Right cardiac atrium (tissue), 5 donors: ENCODE measurements around the gene CLIP1. TPM values are rescaled to one million over a fixed set of nuclear protein-coding genes. Genes with fewer than 3 reads are reported as not detected.
"Not testable (repeated sequence)": the region's sequence is repeated elsewhere in the genome, so short reads cannot be mapped to it uniquely, and the experiment has no call there.

Experiments
- ATAC-seq, 2 donors: fragments of 200-7000 bp; cut with Tn5 transposase; one replicate each; pipeline versions ENCODE4 v1.8.0 to v1.9.1; 2020; ENCODE audit warnings: moderate library complexity in 2 of 2, mild to moderate bottlenecking in 1 of 2
- DNase-seq, 3 donors: peaks; one replicate each; pipeline ENCODE4 v3.0.0-alpha.2; 2020
- H3K27ac ChIP-seq: one replicate; pipeline ENCODE4 v1.5.1; 2013; ENCODE audit warnings: mild to moderate bottlenecking, low read length, control low read depth, moderate library complexity
- H3K27me3 ChIP-seq: one replicate; pipeline ENCODE4 v1.6.1; 2013; ENCODE audit not compliant: control insufficient read depth, insufficient read depth
- H3K4me1 ChIP-seq: one replicate; pipeline ENCODE4 v1.6.1; 2013; ENCODE audit warnings: low read length; ENCODE audit not compliant: control insufficient read depth, insufficient read depth
- H3K4me3 ChIP-seq: one replicate; pipeline ENCODE4 v1.5.1; 2013; ENCODE audit warnings: low read length, control low read depth
- H3K9me3 ChIP-seq: one replicate; pipeline ENCODE4 v1.6.1; 2013; ENCODE audit warnings: low read length; ENCODE audit not compliant: control insufficient read depth
- WGBS: extraction: QIAGEN DNeasy Blood & Tissue Kit; methylation state at CpG from one replicate; pipeline ENCODE4 v1.1.7; 2013; 5-methylcytosine and 5-hydroxymethylcytosine counted together
- intact Hi-C, 4 donors: fragments of 100-400 bp; cut with DNase I; formaldehyde crosslinking; loops; one replicate each; pipeline versions ENCODE4 v1.11.0 to v1.14.0; 2022 to 2023
- polyA plus RNA-seq: library from polyadenylated mRNA; stranded (reverse); fragments of 200-250 nt; gene quantifications from one replicate; pipeline ENCODE4 v1.2.3, GENCODE V29; 2013
- total RNA-seq, 4 donors: library from RNA; stranded (reverse); fragmentation: NEBNext Ultra II Directional; extraction: Animal tissue kit (Norgen Biotek cat#: 25700); gene quantifications; one replicate each; pipeline ENCODE4 v1.2.1, GENCODE V29; 2021
- donor health status: healthy with polysubstance abuse.
- donor health status: DM: no; HTN: yes; CAD: no.
- donor health status: DM: no; HTN: no; CAD: no.
- donor health status: DM: no; HTN: yes; CAD: no; lungs with severe emphysema.
- donor health status: DM: yes; HTN: yes; CAD: no.

CLIP1 gene
- total and polyA plus RNA-seq, 5 donors = 43.7 to 131 (median 119) TPM

DNA sequence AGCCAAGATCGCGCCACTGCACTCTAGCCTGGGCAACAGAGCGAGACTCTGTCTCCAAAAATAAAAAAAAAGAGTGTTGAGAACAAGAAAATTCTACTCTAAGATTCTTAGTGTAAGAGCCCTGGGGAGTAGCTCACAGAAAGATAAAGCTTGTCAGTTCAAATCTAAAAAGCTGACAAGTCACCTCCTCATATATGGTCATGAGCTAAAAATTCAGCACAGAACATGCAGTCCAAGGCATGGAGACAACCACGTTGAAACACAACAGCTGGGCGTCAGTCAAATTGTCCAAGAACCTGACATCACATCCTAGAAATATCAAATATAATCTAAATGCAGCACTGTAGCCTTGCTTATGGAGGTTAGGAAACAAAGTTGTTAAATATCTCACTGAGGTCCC lies 47.8 kb downstream of the CLIP1 start:
- Histone ChIP-seq H3K27ac (no peak overlapping the region), H3K27me3 (no peaks in the 10 kb centered on the region), H3K9me3 (no peaks in the 10 kb centered on the region), H3K4me1 (no peaks in the 10 kb centered on the region), H3K4me3 (no peak overlapping the region)
- intact Hi-C loops = no loop called here
- 50% methylated on average over 5 of the region's 5 CpGs for WGBS
- peak; percentile 70 to 82 for ATAC-seq
- DNase-seq = no peak

DNA sequence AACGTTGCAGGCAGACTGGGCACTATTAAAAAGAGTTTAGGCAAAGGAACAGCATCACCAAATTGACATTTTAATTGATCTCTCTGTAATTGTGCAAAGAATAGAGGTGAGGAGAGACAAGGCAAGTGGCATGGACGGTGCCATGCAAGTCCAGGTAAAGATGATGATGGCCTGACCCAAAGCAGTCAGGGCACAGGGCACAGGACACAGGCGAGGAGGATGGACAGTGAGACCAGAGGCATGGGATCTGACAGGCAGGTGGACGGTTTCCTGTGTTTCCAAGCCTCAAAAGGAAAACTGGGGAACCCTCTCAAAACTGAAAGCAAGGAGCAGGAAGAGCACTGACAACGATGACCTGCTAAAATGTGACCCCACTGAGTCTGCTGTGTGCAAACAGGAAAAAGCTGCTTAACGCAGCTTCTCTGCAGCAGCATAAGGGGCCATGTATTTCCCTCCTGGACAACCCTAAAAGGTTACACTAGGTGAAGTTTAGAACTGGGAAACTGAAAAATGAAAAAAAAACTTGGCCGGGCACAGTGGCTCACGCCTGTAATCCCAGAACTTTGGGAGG lies 50.9 kb downstream of the CLIP1 start:
- DNase-seq = no peak
- no peak overlapping the region for H3K4me3 ChIP-seq
- intact Hi-C loops = no loop called here
- H3K9me3 ChIP-seq = no peaks in the 10 kb centered on the region
- peaks cover 3% of the 10 kb centered on the region for H3K4me1 ChIP-seq
- H3K27me3 ChIP-seq = no peaks in the 10 kb centered on the region
- H3K27ac ChIP-seq = peak overlapping the region; percentile 59
- no peak for ATAC-seq
- 57% methylated on average over 8 of the region's 8 CpGs for WGBS

GRCh38 chr12:122368361-122369073 lies 54.0 kb downstream of the CLIP1 start:
- peak overlapping the region; percentile 4 for H3K27ac ChIP-seq
- no peak for ATAC-seq
- 61% methylated on average over 10 of the region's 10 CpGs for WGBS
- H3K9me3 ChIP-seq = no peaks in the 10 kb centered on the region
- H3K4me1 ChIP-seq = peaks cover 6% of the 10 kb centered on the region
- intact Hi-C loops = no loop called here
- no peaks in the 10 kb centered on the region for H3K27me3 ChIP-seq
- no peak overlapping the region for H3K4me3 ChIP-seq
- no peak for DNase-seq

DNA sequence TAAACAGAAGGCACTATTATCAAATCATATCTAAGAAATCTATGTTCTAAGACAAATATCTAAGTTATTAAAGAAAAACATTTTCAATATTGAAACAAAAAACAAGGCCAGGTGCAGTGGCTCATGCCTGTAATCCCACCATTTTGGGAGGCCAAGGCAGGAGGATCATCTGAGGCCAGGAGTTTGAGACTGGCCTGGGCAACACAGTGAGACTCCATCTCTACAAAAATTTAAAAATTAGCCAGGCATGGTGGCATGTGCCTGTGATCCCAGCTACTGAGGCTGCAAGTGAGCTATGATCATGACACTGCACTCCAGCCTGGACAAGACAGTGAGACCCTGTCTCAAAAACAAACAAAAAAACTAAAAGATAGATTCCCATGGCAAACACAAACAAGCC lies 54.8 kb downstream of the CLIP1 start:
- H3K9me3 ChIP-seq, DNase-seq, intact Hi-C loops, H3K4me3 ChIP-seq, H3K27me3 ChIP-seq, H3K4me1 ChIP-seq, ATAC-seq: not testable (repeated sequence)
- peak overlapping the region; percentile 27 for H3K27ac ChIP-seq

DNA sequence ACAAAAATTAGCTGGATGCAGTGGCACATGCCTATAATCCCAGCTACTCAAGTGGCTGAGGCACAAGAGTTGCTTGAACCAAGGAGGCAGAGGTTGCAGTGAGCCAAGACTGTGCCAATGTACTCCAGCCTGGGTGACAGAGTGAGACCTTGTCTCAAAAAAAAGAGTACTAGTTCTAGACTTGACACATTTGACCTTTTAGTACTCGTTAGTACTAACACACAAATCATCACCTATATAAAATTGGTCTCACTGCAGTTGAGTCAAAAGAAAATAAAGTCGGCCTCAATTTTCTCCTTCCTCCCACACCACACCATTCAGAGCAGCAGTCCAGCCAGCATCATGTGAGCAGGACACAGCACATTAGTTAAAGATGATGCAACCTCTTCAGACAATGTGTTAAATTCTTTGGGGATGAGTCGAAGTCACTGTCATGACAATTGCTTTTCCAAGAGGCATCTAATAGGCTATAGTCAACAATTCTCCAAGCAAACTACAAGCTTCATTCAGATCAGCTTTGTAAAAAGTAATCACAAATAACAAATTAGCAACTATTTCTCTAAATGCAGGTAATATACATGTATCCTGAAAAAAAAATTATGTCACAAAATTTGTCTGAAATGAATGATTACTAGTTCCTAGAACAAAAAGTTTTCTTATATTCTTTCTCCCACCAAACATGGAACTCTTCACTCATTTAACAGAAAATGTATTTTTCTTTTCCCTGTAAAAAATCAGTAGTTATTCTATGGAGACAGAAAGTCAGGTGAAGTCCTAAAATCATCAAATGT lies 55.6 kb downstream of the CLIP1 start:
- intact Hi-C loops = no loop called here
- 21% methylated on average over 3 of the region's 3 CpGs for WGBS
- DNase-seq = peak in 1 of 3 donors; percentile 30

GRCh38 chr12:122365226-122365625 lies 57.2 kb downstream of the CLIP1 start:
- ATAC-seq, DNase-seq, H3K4me3 ChIP-seq, H3K27ac ChIP-seq, H3K27me3 ChIP-seq, H3K4me1 ChIP-seq, intact Hi-C loops, H3K9me3 ChIP-seq: not testable (repeated sequence)
- 54% methylated on average over 5 of the region's 5 CpGs for WGBS

More for the DNA sequence above, 55.6 kb downstream of the CLIP1 start:
- Histone ChIP-seq H3K27me3 (no peaks in the 10 kb centered on the region), H3K4me1 (peaks cover 6% of the 10 kb centered on the region), H3K4me3 (no peak overlapping the region), H3K9me3 (no peaks in the 10 kb centered on the region), H3K27ac (peak overlapping the region; percentile 92)
- ATAC-seq = peak; percentile 86 to 89

DNA sequence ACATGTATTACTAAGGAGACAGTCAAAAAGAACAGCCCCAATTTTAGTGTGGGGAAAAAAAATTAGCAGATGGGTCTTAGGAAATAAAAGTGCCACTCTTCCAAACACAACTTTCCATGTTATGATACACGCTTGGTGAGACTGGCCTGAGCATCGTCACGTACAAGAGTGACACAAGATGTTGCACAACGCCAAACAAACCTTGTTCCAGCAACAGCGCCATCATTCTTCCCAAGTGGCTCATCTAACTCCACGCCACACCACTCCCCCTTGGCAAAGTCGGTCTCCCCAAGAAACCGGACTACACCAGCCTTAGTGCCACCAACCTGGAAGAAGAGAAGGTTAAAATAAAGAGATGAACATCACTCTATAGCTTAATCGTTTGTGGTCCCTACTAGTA lies 58.7 kb downstream of the CLIP1 start:
- Histone ChIP-seq H3K4me3 (no peak overlapping the region), H3K27ac (no peak overlapping the region), H3K9me3 (no peaks in the 10 kb centered on the region), H3K27me3 (no peaks in the 10 kb centered on the region), H3K4me1 (peaks cover 3% of the 10 kb centered on the region)
- intact Hi-C loops = no loop called here
- ATAC-seq = no peak
- DNase-seq = no peak
- WGBS = 92% methylated on average over 9 of the region's 9 CpGs

GRCh38 chr12:122362755-122363154 lies 59.7 kb downstream of the CLIP1 start:
- Histone ChIP-seq H3K4me1 (peaks cover 3% of the 10 kb centered on the region), H3K27me3 (no peaks in the 10 kb centered on the region), H3K9me3 (no peaks in the 10 kb centered on the region), H3K27ac (no peak overlapping the region), H3K4me3 (no peak overlapping the region)
- intact Hi-C loops = no loop called here
- ATAC-seq = no peak
- 67% methylated on average over 1 of the region's 1 CpG for WGBS
- no peak for DNase-seq

GRCh38 chr12:122358403-122358802 lies 64.1 kb downstream of the CLIP1 start:
- DNase-seq, H3K27ac ChIP-seq, H3K27me3 ChIP-seq, H3K4me3 ChIP-seq, H3K9me3 ChIP-seq, H3K4me1 ChIP-seq, ATAC-seq, intact Hi-C loops: not testable (repeated sequence)
- whole genome bisulfite sequencing = 98% methylated on average over 2 of the region's 2 CpGs

- ATAC-seq, H3K4me1 ChIP-seq, H3K9me3 ChIP-seq, H3K4me3 ChIP-seq, DNase-seq, intact Hi-C loops, H3K27ac ChIP-seq, H3K27me3 ChIP-seq: not testable (repeated sequence)
- 95% methylated on average over 31 of the region's 32 CpGs for WGBS
Observed at GRCh38 chr12:122357536-122357935, 64.9 kb downstream of the CLIP1 start.

DNA sequence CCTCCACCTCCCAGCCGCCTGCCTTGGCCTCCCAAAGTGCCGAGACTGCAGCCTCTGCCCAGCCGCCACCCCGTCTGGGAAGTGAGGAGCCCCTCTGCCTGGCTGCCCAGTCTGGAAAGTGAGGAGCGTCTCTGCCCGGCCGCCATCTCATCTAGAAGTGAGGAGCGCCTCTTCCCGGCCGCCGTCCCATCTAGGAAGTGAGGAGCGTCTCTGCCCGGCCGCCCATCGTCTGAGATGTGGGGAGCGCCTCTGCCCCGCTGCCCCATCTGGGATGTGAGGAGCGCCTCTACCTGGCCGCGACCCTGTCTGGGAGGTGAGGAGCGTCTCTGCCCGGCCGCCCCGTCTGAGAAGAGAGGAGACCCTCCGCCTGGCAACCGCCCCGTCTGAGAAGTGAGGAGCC lies 65.5 kb downstream of the CLIP1 start:
- H3K4me3 ChIP-seq, DNase-seq, H3K4me1 ChIP-seq, H3K27ac ChIP-seq, ATAC-seq, intact Hi-C loops, H3K27me3 ChIP-seq, H3K9me3 ChIP-seq: not testable (repeated sequence)
- WGBS = 97% methylated on average over 24 of the region's 27 CpGs
